HG02571 (cell line): ENCODE data around the gene ODF2L.
A peak's percentile ranks its signal among the peaks of the same experiment; 100 is the strongest.

Experiments
- ATAC-seq: cut with Tn5 transposase; IDR thresholded peaks from one replicate; pipeline ENCODE4 v1.9.1; 2021; ENCODE audit warnings: mild to moderate bottlenecking, moderate library complexity; ENCODE audit not compliant: unreplicated experiment

Gene ODF2L, protein sequence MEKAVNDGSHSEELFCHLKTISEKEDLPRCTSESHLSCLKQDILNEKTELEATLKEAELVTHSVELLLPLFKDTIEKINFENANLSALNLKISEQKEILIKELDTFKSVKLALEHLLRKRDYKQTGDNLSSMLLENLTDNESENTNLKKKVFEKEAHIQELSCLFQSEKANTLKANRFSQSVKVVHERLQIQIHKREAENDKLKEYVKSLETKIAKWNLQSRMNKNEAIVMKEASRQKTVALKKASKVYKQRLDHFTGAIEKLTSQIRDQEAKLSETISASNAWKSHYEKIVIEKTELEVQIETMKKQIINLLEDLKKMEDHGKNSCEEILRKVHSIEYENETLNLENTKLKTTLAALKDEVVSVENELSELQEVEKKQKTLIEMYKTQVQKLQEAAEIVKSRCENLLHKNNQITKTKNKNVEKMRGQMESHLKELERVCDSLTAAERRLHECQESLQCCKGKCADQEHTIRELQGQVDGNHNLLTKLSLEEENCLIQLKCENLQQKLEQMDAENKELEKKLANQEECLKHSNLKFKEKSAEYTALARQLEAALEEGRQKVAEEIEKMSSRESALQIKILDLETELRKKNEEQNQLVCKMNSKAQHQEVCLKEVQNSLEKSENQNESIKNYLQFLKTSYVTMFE

GRCh38 chr1:86395751-86396497 is at the start of gene ODF2L:
TSS of gene ODF2L (minus strand) at chr1:86396323. CDS start at chr1:86387027, 9,296 bp downstream.
- peak; percentile 100 for ATAC-seq

- no peak for ATAC-seq
Measured at GRCh38 chr1:86445919-86446318, 49.8 kb upstream of the ODF2L start.

- no peak for ATAC-seq
Measured at GRCh38 chr1:86441997-86442396, 45.9 kb upstream of the ODF2L start.

- ATAC-seq, result no peak
Measured at GRCh38 chr1:86441581-86441980, 45.5 kb upstream of the ODF2L start.

- ATAC-seq, result no peak
Measured at GRCh38 chr1:86436041-86436440, 39.9 kb upstream of the ODF2L start.

DNA sequence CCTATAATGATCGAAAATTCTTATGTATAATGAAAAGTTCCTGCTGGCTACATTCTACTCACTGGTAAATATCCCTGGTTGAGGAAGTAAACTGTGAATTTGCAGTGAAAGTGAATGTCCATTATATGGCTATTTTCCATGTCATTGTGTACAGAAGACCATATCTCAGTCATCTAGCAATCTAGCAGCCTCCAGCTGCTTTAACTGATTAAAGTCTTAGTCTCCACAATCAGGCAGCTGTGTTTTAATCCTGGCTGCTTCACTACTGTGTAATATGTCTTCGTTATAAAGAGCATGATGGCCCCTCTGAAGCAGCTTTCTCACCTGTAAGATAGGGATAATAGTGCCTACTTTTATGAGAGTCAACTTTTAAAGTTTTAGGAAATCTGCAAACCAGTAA is 39.2 kb upstream of the ODF2L start:
- ATAC-seq, result no peak

GRCh38 chr1:86434059-86434458 is 37.9 kb upstream of the ODF2L start:
- no peak for ATAC-seq

GRCh38 chr1:86430376-86430775 is 34.3 kb upstream of the ODF2L start:
- no peak for ATAC-seq

- no peak for ATAC-seq
Measured at GRCh38 chr1:86429835-86430234, 33.7 kb upstream of the ODF2L start.

GRCh38 chr1:86429122-86429725 is 33.1 kb upstream of the ODF2L start:
- ATAC-seq, result no peak

- ATAC-seq, result no peak
Measured at GRCh38 chr1:86423873-86424272, 27.8 kb upstream of the ODF2L start, which contains the start of gene CLCA2. TSS of gene CLCA2 (plus strand) at chr1:86424171. CDS start at chr1:86424248, 77 bp downstream.

- no peak for ATAC-seq
Measured at GRCh38 chr1:86423473-86423872, 27.4 kb upstream of the ODF2L start.

GRCh38 chr1:86421601-86422280 is 25.6 kb upstream of the ODF2L start:
- ATAC-seq, result no peak

DNA sequence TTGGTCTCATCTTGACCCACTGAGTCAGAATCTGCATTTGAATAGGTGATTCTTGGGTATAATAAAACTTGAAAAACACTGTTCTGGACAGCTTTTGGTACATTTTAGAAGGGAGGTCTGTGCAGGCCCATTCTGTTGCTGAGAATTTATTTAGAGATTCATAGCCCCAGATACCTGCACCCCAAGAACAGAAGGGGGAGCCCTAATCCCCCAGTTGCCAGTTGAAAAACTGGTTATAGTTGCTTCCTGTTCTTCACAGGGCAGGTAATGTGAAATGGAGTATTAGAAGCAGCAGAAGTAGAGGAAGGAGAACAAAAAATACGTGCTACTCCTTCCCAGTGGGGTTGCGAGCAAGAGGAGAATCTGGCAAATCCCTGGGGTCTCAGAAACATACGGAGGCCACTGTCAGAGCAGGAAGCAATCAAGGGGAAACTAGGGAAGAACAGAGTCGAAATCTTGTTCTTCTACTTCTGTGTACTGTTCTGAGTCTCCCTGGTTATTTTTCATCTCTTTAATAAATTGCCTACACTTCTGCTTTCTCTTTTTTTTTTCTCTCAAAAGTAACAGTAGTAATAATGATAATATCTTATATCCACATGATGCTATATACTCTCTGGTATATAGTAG is 23.3 kb upstream of the ODF2L start:
- ATAC-seq, result peak; percentile 73

GRCh38 chr1:86416343-86416742 is 20.2 kb upstream of the ODF2L start:
- no peak for ATAC-seq

GRCh38 chr1:86410879-86411278 is 14.8 kb upstream of the ODF2L start:
- no peak for ATAC-seq

- no peak for ATAC-seq
Measured at GRCh38 chr1:86409416-86410021, 13.4 kb upstream of the ODF2L start.

DNA sequence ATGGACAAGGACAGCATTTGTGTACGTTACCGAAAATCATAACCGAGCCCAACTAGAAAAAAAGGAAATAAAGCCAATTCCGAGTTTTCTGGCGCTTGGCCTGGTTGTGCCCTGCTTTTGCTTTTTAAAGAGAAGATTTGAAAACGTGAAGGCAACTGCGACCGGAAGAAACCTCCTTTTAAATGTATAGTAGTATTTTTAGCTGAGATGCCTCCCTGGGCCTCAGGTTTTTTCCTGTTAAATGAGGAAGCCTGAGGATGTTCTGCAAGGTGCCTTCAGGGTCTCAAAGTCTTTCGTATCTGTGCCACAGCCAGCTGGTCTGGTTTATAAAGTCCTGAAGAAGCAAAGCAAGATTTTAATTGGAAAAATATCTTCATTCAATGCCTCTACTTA is 371 bp upstream of the ODF2L start:
- peak; percentile 20 for ATAC-seq

DNA sequence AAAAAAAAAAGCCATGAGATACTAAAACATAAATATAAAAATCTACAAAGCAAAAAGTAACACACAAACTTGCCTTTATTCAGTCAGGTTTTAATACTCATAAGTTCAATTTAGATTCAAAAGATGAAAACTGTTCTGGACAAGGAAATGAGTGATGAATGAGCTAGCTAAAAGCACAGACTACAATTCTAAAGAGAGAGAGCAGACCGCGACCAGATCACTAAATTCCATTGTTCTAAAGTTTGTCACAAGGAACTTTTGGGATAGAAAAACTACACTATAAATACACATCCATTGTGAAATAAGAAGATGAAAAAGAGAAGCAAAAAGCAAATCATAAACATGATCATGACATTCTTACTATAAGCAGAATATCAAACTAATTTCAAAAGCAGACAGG is 1.7 kb downstream of the ODF2L start:
- no peak for ATAC-seq

GRCh38 chr1:86389307-86389706 is 6.8 kb downstream of the ODF2L start:
- ATAC-seq, result peak; percentile 82
